SJSA1 (cell line): ENCODE data around the gene ERLIN1. TPM values are rescaled to one million over a fixed set of nuclear protein-coding genes. Genes with fewer than 3 reads are reported as not detected.
"Not testable (repeated sequence)": the region's sequence is repeated elsewhere in the genome, so short reads cannot be mapped to it uniquely, and the experiment has no call there.

Experiments
- DNase-seq, 2 experiments: peaks; one replicate each; pipeline ENCODE4 v3.0.0-alpha.2; 2015 to 2020; ENCODE audit warnings: low spot score in 2 of 2, low read depth in 1 of 2
- H3K27ac ChIP-seq: fragments of 250-450 bp; sonication (Bioruptor Pico); 2 replicates; pipeline ENCODE4 v1.5.1; 2020; ENCODE audit warnings: mild to moderate bottlenecking, moderate library complexity
- H3K27me3 ChIP-seq: fragments of 250-450 bp; sonication (Bioruptor Pico); replicated peaks from 2 replicates; pipeline ENCODE4 v1.5.1; 2020; ENCODE audit warnings: mild to moderate bottlenecking, moderate library complexity
- H3K36me3 ChIP-seq: fragments of 250-450 bp; sonication (Bioruptor Pico); 2 replicates; pipeline ENCODE4 v1.5.1; 2020; ENCODE audit warnings: mild to moderate bottlenecking
- H3K4me1 ChIP-seq: fragments of 250-450 bp; sonication (Bioruptor Pico); replicated peaks from 2 replicates; pipeline ENCODE4 v1.6.1; 2021; ENCODE audit warnings: mild to moderate bottlenecking
- H3K4me3 ChIP-seq: fragments of 250-450 bp; sonication (Bioruptor Pico); 2 replicates; pipeline ENCODE4 v1.5.1; 2020; ENCODE audit warnings: mild to moderate bottlenecking
- H3K9me3 ChIP-seq: fragments of 250-450 bp; sonication (Bioruptor Pico); replicated peaks from 2 replicates; pipeline ENCODE4 v1.5.1; 2020; ENCODE audit warnings: mild to moderate bottlenecking
- total RNA-seq: library from RNA; depleted of rRNA; stranded (reverse); fragments of >200 nt; shearing (Covaris generic); gene quantifications from 2 replicates; pipeline ENCODE4 v1.2.3, GENCODE V29; 2014

The ERLIN1 gene
- total RNA-seq, 1 experiment from 2014 or later = 48.2 TPM

- no peak overlapping the region for H3K27ac ChIP-seq
- H3K4me3 ChIP-seq = no peak overlapping the region
- H3K27me3 ChIP-seq = peaks cover 40% of the 10 kb centered on the region
- no peak for DNase-seq
- H3K9me3 ChIP-seq = no peaks in the 10 kb centered on the region
- no peaks in the 10 kb centered on the region for H3K4me1 ChIP-seq
- H3K36me3 ChIP-seq = no peaks in the 10 kb centered on the region
Measured at GRCh38 chr10:100138921-100139496, 46.8 kb downstream of the ERLIN1 start.

DNA sequence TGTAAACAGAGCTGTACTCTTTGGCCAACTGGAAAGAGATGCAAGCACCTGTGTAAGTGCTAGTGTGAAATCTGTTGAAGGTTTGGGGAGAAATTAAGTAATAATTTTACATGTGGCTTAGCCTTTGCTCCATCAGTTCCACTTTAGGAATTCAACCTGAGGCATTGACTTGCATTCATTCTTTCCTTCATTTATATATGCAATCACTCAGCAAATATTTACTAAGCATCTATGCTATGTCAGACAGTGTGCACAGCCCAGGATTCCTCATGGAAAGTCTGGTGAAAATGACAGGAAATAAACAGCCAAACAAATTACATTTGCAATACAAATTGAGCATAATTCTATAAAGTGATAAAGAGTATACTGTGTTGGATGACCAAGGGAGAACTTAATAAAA lies 50.3 kb downstream of the ERLIN1 start:
- Histone ChIP-seq H3K27ac (no peak overlapping the region), H3K27me3 (peaks cover 25% of the 10 kb centered on the region), H3K36me3 (no peaks in the 10 kb centered on the region), H3K4me1 (no peaks in the 10 kb centered on the region), H3K9me3 (no peaks in the 10 kb centered on the region), H3K4me3 (no peak overlapping the region)
- no peak for DNase-seq

- Histone ChIP-seq H3K27me3 (peaks cover 15% of the 10 kb centered on the region; the same call in 1 of the 2 replicates), H3K9me3 (no peaks in the 10 kb centered on the region), H3K4me1 (no peaks in the 10 kb centered on the region), H3K36me3 (no peaks in the 10 kb centered on the region), H3K27ac (no peak overlapping the region), H3K4me3 (no peak overlapping the region)
- no peak for DNase-seq
Measured at GRCh38 chr10:100133801-100134200, 52.0 kb downstream of the ERLIN1 start.

GRCh38 chr10:100132427-100132826 lies 53.4 kb downstream of the ERLIN1 start:
- no peaks in the 10 kb centered on the region for H3K9me3 ChIP-seq
- no peak overlapping the region for H3K27ac ChIP-seq
- no peaks in the 10 kb centered on the region for H3K36me3 ChIP-seq
- no peaks in the 10 kb centered on the region for H3K4me1 ChIP-seq
- H3K4me3 ChIP-seq = no peak overlapping the region
- no peak for DNase-seq
- H3K27me3 ChIP-seq = peaks cover 15% of the 10 kb centered on the region; the same call in 1 of the 2 replicates

- Histone ChIP-seq H3K36me3 (no peaks in the 10 kb centered on the region), H3K27ac (no peak overlapping the region), H3K4me1 (no peaks in the 10 kb centered on the region), H3K9me3 (no peaks in the 10 kb centered on the region), H3K27me3 (peaks cover 12% of the 10 kb centered on the region; the same call in 1 of the 2 replicates), H3K4me3 (no peak overlapping the region)
- DNase-seq = no peak
Measured at GRCh38 chr10:100131571-100131970, 54.3 kb downstream of the ERLIN1 start.

GRCh38 chr10:100130831-100131230 lies 55.0 kb downstream of the ERLIN1 start:
- Histone ChIP-seq H3K27me3 (peaks cover 11% of the 10 kb centered on the region; the same call in 1 of the 2 replicates), H3K4me1 (no peaks in the 10 kb centered on the region), H3K9me3 (no peaks in the 10 kb centered on the region), H3K27ac (no peak overlapping the region), H3K4me3 (no peak overlapping the region), H3K36me3 (no peaks in the 10 kb centered on the region)
- DNase-seq = no peak

DNA sequence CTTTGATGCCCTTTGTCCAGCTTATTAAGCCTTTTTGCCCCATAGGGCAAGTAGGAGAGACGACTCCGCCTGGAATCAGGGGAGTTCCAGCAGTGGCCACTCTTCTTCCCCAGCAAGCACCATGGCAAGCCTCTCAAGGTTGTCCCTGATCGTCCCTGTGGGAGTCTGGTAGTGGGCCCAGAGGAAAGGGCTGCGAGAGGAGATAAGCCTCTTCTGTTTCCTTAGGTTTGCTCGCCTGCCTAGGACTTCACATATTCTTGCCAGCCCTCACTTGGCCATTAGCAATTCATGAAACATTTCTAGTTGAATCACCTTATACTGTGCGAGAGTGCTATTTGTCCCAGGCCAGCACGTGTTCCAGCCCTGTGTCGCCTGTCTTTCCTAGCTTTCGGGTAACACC lies 56.4 kb downstream of the ERLIN1 start:
- H3K4me3 ChIP-seq = no peak overlapping the region
- H3K27me3 ChIP-seq = 0 out of 2 replicates have a peak, but pooled peaks cover 5% of the 10 kb centered on the region
- H3K27ac ChIP-seq = no peak overlapping the region
- H3K9me3 ChIP-seq = no peaks in the 10 kb centered on the region
- DNase-seq = no peak
- no peaks in the 10 kb centered on the region for H3K4me1 ChIP-seq
- H3K36me3 ChIP-seq = no peaks in the 10 kb centered on the region

DNA sequence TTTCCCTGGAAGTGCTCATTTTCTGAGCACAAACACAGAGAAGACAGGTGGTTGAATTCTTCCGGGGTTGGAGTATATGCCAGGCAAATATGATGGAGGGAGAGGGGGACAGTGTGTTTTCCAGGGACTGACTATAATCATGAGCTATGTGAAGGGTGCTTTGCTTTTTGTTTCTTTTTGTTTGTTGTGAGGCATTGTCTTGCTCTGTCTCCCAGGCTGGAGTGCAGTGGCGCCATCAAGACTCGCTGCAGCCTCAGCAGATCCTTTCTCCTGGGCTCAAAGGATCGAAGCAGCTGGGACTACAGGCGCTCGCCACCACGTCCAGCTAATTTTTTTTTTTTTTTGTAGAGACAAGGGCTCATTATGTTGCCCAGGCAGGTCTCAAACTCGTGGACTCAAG lies 56.9 kb downstream of the ERLIN1 start:
- H3K4me3 ChIP-seq = no peak overlapping the region
- no peak for DNase-seq
- H3K27ac ChIP-seq = no peak overlapping the region
- H3K36me3 ChIP-seq = no peaks in the 10 kb centered on the region
- no peaks in the 10 kb centered on the region for H3K9me3 ChIP-seq
- no peaks in the 10 kb centered on the region for H3K4me1 ChIP-seq
- H3K27me3 ChIP-seq = 0 out of 2 replicates have a peak, but pooled peaks cover 5% of the 10 kb centered on the region

DNA sequence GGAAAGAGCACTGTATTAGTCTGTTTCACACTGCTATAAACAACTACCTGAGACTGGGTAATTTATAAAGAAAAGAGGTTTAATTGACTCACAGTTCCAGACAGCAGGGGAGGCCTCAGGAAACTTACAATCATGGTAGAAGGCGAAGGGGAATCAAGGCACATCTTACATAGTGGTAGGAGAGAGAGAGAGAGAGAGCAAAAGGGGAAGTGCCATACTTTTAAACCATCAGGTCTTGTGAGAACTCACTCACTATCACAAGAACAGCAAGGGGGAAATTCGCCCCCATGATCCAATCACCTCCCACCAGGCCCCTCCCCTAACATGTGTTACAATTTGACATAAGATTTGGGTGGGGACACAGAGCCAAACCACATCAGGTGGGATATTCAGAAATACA lies 60.5 kb downstream of the ERLIN1 start:
- H3K4me1 ChIP-seq, DNase-seq, H3K9me3 ChIP-seq, H3K27ac ChIP-seq, H3K4me3 ChIP-seq, H3K36me3 ChIP-seq, H3K27me3 ChIP-seq: not testable (repeated sequence)

- H3K36me3 ChIP-seq = no peaks in the 10 kb centered on the region
- no peak overlapping the region for H3K27ac ChIP-seq
- no peak for DNase-seq
- H3K4me3 ChIP-seq = no peak overlapping the region
- H3K4me1 ChIP-seq = no peaks in the 10 kb centered on the region
- H3K27me3 ChIP-seq = no peaks in the 10 kb centered on the region; the same call in 1 of the 2 replicates
- no peaks in the 10 kb centered on the region for H3K9me3 ChIP-seq
Measured at GRCh38 chr10:100124097-100124496, 61.7 kb downstream of the ERLIN1 start.

DNA sequence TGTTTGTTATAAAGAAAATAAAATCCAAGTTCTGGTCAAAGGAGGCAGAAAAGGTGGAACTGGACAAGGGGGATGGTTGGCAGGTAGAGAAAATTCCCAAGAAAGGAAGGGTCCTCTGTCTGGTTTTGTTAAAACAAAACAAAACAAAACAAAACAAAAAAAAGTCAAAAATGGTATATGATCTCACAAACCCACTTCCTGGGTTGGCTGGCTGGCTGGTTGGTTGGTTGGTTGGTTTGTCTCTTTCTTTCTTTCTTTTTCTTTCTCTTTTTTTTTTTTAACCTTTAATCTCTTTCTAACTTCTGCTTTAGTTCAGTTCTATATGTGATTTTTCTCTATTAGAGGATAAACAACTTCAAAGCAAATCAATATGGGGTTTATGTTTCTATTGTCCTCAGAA lies 63.0 kb downstream of the ERLIN1 start:
- DNase-seq = no peak
- Histone ChIP-seq H3K27me3 (no peaks in the 10 kb centered on the region; the same call in 1 of the 2 replicates), H3K27ac (no peak overlapping the region), H3K4me1 (no peaks in the 10 kb centered on the region), H3K9me3 (no peaks in the 10 kb centered on the region), H3K4me3 (no peak overlapping the region), H3K36me3 (no peaks in the 10 kb centered on the region)

- Histone ChIP-seq H3K27ac (no peak overlapping the region), H3K4me3 (no peak overlapping the region), H3K9me3 (no peaks in the 10 kb centered on the region), H3K36me3 (no peaks in the 10 kb centered on the region), H3K4me1 (no peaks in the 10 kb centered on the region), H3K27me3 (no peaks in the 10 kb centered on the region; the same call in 1 of the 2 replicates)
- DNase-seq = no peak
Measured at GRCh38 chr10:100120550-100120949, 65.3 kb downstream of the ERLIN1 start.

GRCh38 chr10:100119726-100120125 lies 66.1 kb downstream of the ERLIN1 start:
- Histone ChIP-seq H3K4me1 (no peaks in the 10 kb centered on the region), H3K9me3 (no peaks in the 10 kb centered on the region), H3K27me3 (no peaks in the 10 kb centered on the region; the same call in 1 of the 2 replicates), H3K27ac (no peak overlapping the region), H3K4me3 (no peak overlapping the region), H3K36me3 (no peaks in the 10 kb centered on the region)
- DNase-seq = no peak

GRCh38 chr10:100114976-100115770 lies 70.7 kb downstream of the ERLIN1 start:
- Histone ChIP-seq H3K27ac (no peak overlapping the region), H3K9me3 (no peaks in the 10 kb centered on the region), H3K4me3 (no peak overlapping the region), H3K27me3 (no peaks in the 10 kb centered on the region), H3K4me1 (no peaks in the 10 kb centered on the region), H3K36me3 (no peaks in the 10 kb centered on the region)
- no peak for DNase-seq
